Measurements from ENCODE around the gene KRT14. TPM values are rescaled to one million over a fixed set of nuclear protein-coding genes. Genes with fewer than 3 reads are reported as not detected.

KRT14 gene
- total RNA-seq, 2 donors from 2014 or later, result not detected

DNA sequence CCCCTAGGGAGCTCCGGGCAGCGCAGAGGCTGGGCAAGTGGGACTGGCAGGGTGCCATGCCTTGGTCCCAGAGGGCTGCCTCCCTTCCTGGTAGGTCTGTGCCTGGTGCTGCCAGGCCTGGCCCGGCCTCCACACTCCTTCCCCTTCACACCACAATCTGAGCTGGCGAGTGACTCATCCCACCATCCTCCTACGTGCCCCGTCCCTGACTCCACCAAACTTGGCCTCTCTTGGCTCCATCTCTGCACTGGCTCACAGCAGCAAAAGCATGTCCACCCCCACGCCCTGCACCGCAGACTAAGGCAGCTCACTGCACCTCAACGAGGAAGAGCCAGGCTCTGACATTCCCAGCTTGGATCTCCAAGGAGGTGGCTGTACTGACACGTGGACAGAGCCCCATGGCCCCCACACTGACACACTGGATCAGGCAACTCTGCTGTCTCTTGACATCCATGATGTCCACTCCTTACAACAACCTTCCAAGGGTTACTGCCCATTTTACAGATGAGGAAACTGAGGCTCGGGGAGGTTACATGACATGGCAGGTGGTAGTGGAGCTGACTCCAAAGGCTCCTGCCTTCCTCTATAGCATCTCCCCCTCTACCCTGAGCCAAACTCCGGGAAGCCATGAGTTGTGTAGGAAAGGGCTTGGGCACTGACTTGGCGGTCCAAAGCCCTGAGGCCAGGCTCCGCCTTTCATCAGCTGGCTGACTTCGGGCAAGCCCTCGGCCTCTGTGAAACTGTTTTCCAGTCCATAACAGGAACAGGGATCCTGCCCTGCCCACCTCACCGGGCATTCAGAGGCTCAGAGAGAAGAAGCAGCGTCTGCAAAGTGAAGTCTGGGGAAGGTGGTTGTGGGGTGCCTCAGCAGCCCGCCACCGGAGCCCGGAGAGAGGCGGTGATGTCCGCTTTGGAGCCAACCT, 38.5 kb downstream of the KRT14 start:
- H3K4me3 ChIP-seq, result no peak overlapping the region
- H3K4me1 ChIP-seq, result peaks cover 23% of the 10 kb centered on the region
- H3K27ac ChIP-seq, result peak overlapping the region; percentile 87
- DNase-seq, result peak; percentile 75
- no peaks in the 10 kb centered on the region for H3K36me3 ChIP-seq
- no peaks in the 10 kb centered on the region for H3K27me3 ChIP-seq
- TF ChIP-seq, protein P1, sequence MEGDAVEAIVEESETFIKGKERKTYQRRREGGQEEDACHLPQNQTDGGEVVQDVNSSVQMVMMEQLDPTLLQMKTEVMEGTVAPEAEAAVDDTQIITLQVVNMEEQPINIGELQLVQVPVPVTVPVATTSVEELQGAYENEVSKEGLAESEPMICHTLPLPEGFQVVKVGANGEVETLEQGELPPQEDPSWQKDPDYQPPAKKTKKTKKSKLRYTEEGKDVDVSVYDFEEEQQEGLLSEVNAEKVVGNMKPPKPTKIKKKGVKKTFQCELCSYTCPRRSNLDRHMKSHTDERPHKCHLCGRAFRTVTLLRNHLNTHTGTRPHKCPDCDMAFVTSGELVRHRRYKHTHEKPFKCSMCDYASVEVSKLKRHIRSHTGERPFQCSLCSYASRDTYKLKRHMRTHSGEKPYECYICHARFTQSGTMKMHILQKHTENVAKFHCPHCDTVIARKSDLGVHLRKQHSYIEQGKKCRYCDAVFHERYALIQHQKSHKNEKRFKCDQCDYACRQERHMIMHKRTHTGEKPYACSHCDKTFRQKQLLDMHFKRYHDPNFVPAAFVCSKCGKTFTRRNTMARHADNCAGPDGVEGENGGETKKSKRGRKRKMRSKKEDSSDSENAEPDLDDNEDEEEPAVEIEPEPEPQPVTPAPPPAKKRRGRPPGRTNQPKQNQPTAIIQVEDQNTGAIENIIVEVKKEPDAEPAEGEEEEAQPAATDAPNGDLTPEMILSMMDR (IDR thresholded peaks at IDR 0.05), result no peak
- intact Hi-C loops (cut with DNase I), result loop anchor here (2.0 to 5.0 kb wide), 4 partner anchors 61 to 639 kb away; partner anchors contain the start of gene KRT36
- H3K9ac ChIP-seq (ENCODE audit: low read depth in 2 of 2, low read length in 2 of 2), result peak overlapping the region; percentile 67 to 83
- H3K9me3 ChIP-seq, result no peaks in the 10 kb centered on the region

DNA sequence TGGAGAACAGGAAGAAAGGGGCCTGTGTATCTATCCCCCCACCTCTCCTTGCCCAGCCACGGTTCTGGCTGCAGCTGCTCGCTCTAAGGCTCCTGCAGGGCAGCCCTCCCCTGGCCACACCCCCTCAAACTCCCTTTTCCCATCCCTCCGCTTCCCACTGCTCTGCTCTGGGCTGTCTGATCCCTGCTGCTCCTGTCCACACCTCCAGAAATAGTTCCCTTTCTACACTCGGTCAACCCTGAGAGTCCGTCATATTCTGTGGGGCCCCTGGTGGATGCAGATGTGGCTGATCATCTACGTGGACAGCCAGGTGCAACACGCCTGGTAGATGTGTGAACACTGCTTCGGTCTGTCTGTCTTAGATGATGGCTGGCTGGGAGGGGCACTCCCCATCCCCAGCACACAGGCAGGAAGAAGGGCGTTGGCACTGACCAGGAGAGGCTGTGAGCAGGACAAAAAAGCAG, 39.3 kb downstream of the KRT14 start:
- no peaks in the 10 kb centered on the region for H3K36me3 ChIP-seq
- H3K9ac ChIP-seq (ENCODE audit: low read depth in 2 of 2, low read length in 2 of 2), result peak overlapping the region in 1 of 2 donors; percentile 83
- H3K27me3 ChIP-seq, result no peaks in the 10 kb centered on the region
- peak overlapping the region; percentile 87 for H3K27ac ChIP-seq
- H3K4me1 ChIP-seq, result peaks cover 23% of the 10 kb centered on the region
- DNase-seq, result no peak
- intact Hi-C loops (cut with DNase I), result loop anchor here (5.0 kb wide), 3 partner anchors 60 to 115 kb away; partner anchors contain the start of gene KRT36
- TF ChIP-seq, protein P1 (IDR thresholded peaks at IDR 0.05), result no peak
- H3K9me3 ChIP-seq, result no peaks in the 10 kb centered on the region
- no peak overlapping the region for H3K4me3 ChIP-seq

DNA sequence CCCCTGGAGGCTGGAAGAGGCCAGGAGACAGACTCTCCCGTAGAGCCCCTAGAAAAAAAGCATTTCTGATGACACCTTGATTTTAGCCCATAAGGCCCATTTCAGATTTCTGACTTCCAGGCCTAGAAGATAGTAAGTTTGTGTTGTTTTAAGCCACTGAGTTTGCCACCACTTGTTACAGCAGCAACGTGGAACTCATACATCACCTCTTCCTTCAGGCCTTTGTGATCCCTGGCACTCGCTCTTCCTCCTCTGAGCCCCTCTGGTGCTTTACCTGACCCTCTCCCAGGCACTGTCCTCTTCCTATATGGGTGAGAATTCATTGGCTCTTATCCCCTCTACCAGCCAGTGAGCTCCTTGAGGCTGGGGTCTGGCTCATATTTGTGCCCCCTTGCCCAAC, 39.9 kb downstream of the KRT14 start:
- Histone ChIP-seq H3K36me3 (no peaks in the 10 kb centered on the region), H3K9me3 (no peaks in the 10 kb centered on the region), H3K27me3 (no peaks in the 10 kb centered on the region), H3K27ac (no peak overlapping the region), H3K4me3 (no peak overlapping the region), H3K4me1 (peaks cover 23% of the 10 kb centered on the region), H3K9ac (ENCODE audit: low read depth in 2 of 2, low read length in 2 of 2) (no peak overlapping the region)
- TF ChIP-seq, protein P1 (IDR thresholded peaks at IDR 0.05), result no peak
- intact Hi-C loops (cut with DNase I), result loop anchor here (5.0 kb wide), 3 partner anchors 60 to 115 kb away; partner anchors contain the start of gene KRT36
- DNase-seq, result no peak

DNA sequence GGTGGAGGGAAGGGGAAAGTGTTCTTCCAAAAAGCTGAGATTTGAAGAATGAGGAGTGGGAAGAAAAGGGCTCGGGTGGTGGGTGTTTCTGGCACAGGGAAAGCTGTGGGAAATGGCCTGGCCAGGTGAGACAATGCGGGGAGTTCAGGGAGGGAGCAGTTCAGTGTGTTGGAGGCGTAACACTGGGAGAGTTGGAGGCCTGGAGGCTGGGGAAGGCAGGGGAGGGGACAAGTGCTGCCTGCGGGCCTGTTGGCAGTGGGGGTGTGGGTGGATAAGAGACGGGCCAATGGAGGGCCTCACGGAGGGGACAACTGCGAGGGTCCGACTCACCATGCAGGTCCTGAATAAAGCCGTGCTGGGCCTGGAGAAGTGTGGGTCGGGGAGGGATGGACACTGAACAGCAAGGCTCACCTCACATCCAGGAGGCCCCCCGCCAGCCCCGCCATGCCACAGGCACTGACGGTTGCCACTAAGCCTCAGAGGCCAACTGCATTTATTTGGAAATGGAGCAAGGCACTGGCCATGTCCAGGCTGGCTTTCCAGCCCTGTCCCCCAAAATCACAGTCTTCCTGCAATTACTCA, 40.8 kb downstream of the KRT14 start:
- no peaks in the 10 kb centered on the region for H3K36me3 ChIP-seq
- no peaks in the 10 kb centered on the region for H3K9me3 ChIP-seq
- no peak overlapping the region for H3K9ac ChIP-seq (ENCODE audit: low read depth in 2 of 2, low read length in 2 of 2)
- H3K27ac ChIP-seq, result no peak overlapping the region
- intact Hi-C loops (cut with DNase I), result loop anchor here (5.0 kb wide), 3 partner anchors 59 to 116 kb away; partner anchors contain the start of gene KRT36
- peaks cover 23% of the 10 kb centered on the region for H3K4me1 ChIP-seq
- H3K4me3 ChIP-seq, result no peak overlapping the region
- DNase-seq, result no peak
- TF ChIP-seq, protein P1 (IDR thresholded peaks at IDR 0.05), result no peak
- H3K27me3 ChIP-seq, result no peaks in the 10 kb centered on the region

DNA sequence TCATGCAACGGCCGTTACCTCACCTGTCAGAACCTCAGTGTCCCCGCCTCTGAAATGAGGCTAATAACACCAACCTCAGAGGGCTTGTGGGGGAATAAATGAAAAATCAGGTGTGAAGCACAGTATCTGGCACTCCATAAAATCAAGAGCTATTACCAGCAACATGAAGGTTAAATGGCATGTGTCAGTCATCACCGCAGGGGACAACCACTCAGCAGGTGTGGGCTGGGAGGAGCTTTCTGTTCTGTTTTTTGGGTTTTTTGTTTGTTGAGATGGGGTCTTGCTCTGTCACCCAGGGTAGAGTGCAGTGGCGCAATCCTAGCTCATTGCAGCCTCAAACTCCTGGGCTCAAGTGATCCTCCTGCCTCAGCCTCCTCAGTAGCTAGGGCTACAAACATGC, 41.8 kb downstream of the KRT14 start:
- Histone ChIP-seq H3K4me3 (no peak overlapping the region), H3K27ac (peak overlapping the region; percentile 62), H3K36me3 (no peaks in the 10 kb centered on the region), H3K9me3 (no peaks in the 10 kb centered on the region), H3K27me3 (no peaks in the 10 kb centered on the region), H3K9ac (ENCODE audit: low read depth in 2 of 2, low read length in 2 of 2) (no peak overlapping the region), H3K4me1 (peaks cover 20% of the 10 kb centered on the region)
- intact Hi-C loops (cut with DNase I), result loop anchor here (5.0 kb wide), 3 partner anchors 58 to 117 kb away; partner anchors contain the start of gene KRT36
- no peak for DNase-seq
- TF ChIP-seq, protein P1 (IDR thresholded peaks at IDR 0.05), result no peak

All from colonic mucosa (tissue), 4 donors.